Karpas-422 (cell line): ENCODE measurements around the gene SLC25A51. TPM values are rescaled to one million over a fixed set of nuclear protein-coding genes. Genes with fewer than 3 reads are reported as not detected.
A peak's percentile ranks its signal among the peaks of the same experiment; 100 is the strongest.

ENCODE experiments used
- DNase-seq: peaks from one replicate; pipeline ENCODE4 v3.0.0-alpha.2; 2015
- H2AFZ ChIP-seq: fragments of 200-600 bp; sonication (generic); 2 replicates; pipeline ENCODE4 v1.6.1; 2014; ENCODE audit warnings: antibody characterized with exemption, low read length, mixed read lengths
- H3K27ac ChIP-seq: fragments of 200-600 bp; sonication (generic); 2 replicates; pipeline ENCODE4 v1.5.1; 2014; ENCODE audit warnings: mild to moderate bottlenecking, low read length, moderate library complexity
- H3K27me3 ChIP-seq: fragments of 200-600 bp; sonication (generic); 2 replicates; pipeline ENCODE4 v1.6.1; 2014; ENCODE audit warnings: low read length, mixed read lengths
- H3K36me3 ChIP-seq: fragments of 200-600 bp; sonication (generic); 2 replicates; pipeline ENCODE4 v1.6.1; 2014; ENCODE audit warnings: low read length, mixed read lengths; ENCODE audit not compliant: insufficient read depth
- H3K4me1 ChIP-seq: fragments of 200-600 bp; sonication (generic); 2 replicates; pipeline ENCODE4 v1.6.1; 2014; ENCODE audit warnings: mild to moderate bottlenecking, low read length, mixed read lengths
- H3K4me2 ChIP-seq: fragments of 200-600 bp; sonication (generic); 2 replicates; pipeline ENCODE4 v1.6.1; 2014; ENCODE audit warnings: low read length, low read depth, mild to moderate bottlenecking; ENCODE audit not compliant: poor library complexity, severe bottlenecking
- H3K4me3 ChIP-seq: fragments of 200-600 bp; sonication (generic); 2 replicates; pipeline ENCODE4 v1.5.1; 2014; ENCODE audit warnings: mild to moderate bottlenecking, antibody characterized with exemption, low read length, mixed read lengths
- H3K79me2 ChIP-seq: fragments of 200-600 bp; sonication (generic); 2 replicates; pipeline ENCODE4 v1.6.1; 2014; ENCODE audit warnings: mild to moderate bottlenecking, low read length, mixed read lengths
- H3K9ac ChIP-seq: fragments of 200-600 bp; sonication (generic); 2 replicates; pipeline ENCODE4 v1.6.0; 2014; ENCODE audit warnings: low read length
- H3K9me2 ChIP-seq: fragments of 200-600 bp; sonication (generic), shearing (Covaris generic); replicated peaks from 2 replicates; pipeline ENCODE4 v1.6.0; 2014; ENCODE audit warnings: mild to moderate bottlenecking, low read length, moderate library complexity; ENCODE audit not compliant: insufficient read depth
- H3K9me3 ChIP-seq: fragments of 300-700, 200-600 bp; sonication (generic); 2 replicates; pipeline ENCODE4 v1.6.1; 2014; ENCODE audit warnings: low read length, mixed read lengths
- H4K20me1 ChIP-seq: fragments of 200-600 bp; sonication (generic); 2 replicates; pipeline ENCODE4 v1.6.1; 2014; ENCODE audit warnings: mild to moderate bottlenecking, antibody characterized with exemption, low read length, low read depth; ENCODE audit not compliant: insufficient read depth
- total RNA-seq: library from RNA; depleted of rRNA; stranded (reverse); fragments of >200 nt; shearing (Covaris generic); gene quantifications from 2 replicates; pipeline ENCODE4 v1.2.3, GENCODE V29; 2014; ENCODE audit warnings: low replicate concordance

The SLC25A51 gene
- total RNA-seq, 1 experiment from 2014 or later, result 44.2 TPM

DNA sequence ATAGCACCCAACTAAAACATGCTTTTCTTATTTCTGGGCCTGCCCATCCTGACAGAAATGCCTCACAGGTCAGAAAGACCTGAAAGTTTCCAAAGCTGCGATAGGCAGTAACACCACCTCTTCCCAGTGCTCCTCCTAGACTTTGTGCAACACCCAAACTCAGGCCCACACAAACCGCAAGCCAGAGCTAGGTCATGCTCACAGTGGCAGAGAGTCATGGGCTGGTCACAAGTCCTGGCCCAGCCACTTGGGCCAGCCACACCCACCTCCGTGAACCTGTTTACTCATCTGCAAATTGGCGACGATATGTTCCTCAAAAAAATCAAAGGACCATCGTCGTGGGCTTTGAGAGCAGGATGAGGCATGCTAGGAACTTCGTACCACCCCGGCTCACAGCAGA is 44.0 kb upstream of the SLC25A51 start:
- Histone ChIP-seq H3K27me3 (no peaks in the 10 kb centered on the region), H3K4me2 (no peak overlapping the region), H4K20me1 (peaks cover 20% of the 10 kb centered on the region; the same call in 1 of the 2 replicates), H3K9ac (no peak overlapping the region), H3K4me3 (no peak overlapping the region), H3K79me2 (no peaks in the 10 kb centered on the region), H3K4me1 (peaks cover 66% of the 10 kb centered on the region), H2AFZ (no peak overlapping the region), H3K27ac (0 out of 2 replicates have a peak overlapping the region, but pooled peaks have one; percentile 23), H3K36me3 (peaks cover 14% of the 10 kb centered on the region; the same call in 1 of the 2 replicates), H3K9me2 (no peaks in the 10 kb centered on the region), H3K9me3 (no peaks in the 10 kb centered on the region)
- DNase-seq, result no peak

DNA sequence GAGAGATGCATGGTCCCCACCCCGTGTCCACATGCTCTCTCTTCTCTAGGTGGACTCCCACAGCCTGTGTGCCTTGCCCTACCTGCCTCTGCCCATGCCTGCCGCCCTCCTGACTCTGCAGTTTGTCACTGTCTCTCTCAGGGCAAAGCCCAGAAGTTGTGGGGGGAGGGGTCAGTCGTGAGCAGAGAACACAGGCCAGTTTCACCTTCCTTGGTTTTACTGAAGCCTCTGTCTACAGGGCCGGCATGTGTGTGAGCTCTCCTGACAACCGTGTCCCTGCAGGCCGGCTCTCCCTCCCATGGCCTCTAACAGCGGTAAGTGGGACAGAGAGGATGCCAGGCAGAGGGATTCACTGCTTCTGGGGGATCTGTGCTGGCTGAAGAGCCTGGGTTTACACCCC is 43.5 kb upstream of the SLC25A51 start:
- H3K4me1 ChIP-seq, result peaks cover 68% of the 10 kb centered on the region
- H3K79me2 ChIP-seq, result no peaks in the 10 kb centered on the region
- peaks cover 14% of the 10 kb centered on the region; the same call in 1 of the 2 replicates for H3K36me3 ChIP-seq
- no peak for DNase-seq
- H3K4me2 ChIP-seq, result no peak overlapping the region
- peak overlapping the region; percentile 41; the same call in 1 of the 2 replicates for H3K9ac ChIP-seq
- no peaks in the 10 kb centered on the region for H3K9me3 ChIP-seq
- no peaks in the 10 kb centered on the region for H3K27me3 ChIP-seq
- H4K20me1 ChIP-seq, result peaks cover 20% of the 10 kb centered on the region; the same call in 1 of the 2 replicates
- no peak overlapping the region for H2AFZ ChIP-seq
- H3K9me2 ChIP-seq, result no peaks in the 10 kb centered on the region
- H3K27ac ChIP-seq, result peak overlapping the region; percentile 69
- no peak overlapping the region for H3K4me3 ChIP-seq

GRCh38 chr9:37946971-37947370 is 43.0 kb upstream of the SLC25A51 start:
- Histone ChIP-seq H3K27ac (peak overlapping the region; percentile 69), H3K4me3 (no peak overlapping the region), H3K79me2 (no peaks in the 10 kb centered on the region), H3K27me3 (no peaks in the 10 kb centered on the region), H3K36me3 (peaks cover 11% of the 10 kb centered on the region; the same call in 1 of the 2 replicates), H3K9ac (peak overlapping the region; percentile 41; the same call in 1 of the 2 replicates), H3K9me2 (no peaks in the 10 kb centered on the region), H2AFZ (no peak overlapping the region), H3K9me3 (no peaks in the 10 kb centered on the region), H4K20me1 (peaks cover 16% of the 10 kb centered on the region; the same call in 1 of the 2 replicates), H3K4me2 (no peak overlapping the region), H3K4me1 (peaks cover 68% of the 10 kb centered on the region)
- DNase-seq, result no peak

DNA sequence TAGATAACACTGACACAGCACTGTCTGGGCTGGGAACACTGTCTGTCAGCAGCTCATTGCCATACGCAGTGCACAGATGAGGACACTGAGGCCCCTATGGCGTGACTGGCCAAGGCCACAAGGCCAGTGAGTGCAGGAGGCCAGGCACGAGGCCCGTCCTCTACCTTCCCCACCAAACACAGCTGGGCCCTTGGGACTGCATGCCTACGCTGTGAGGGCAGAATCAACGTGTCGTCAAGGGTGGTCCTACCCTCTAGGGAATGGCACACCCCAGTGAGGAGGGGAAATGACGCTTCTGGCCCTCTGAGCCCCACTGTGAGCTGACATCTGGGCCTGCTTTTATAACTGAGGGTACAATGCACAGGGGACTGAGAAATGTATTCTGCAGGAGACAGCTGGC is 42.1 kb upstream of the SLC25A51 start:
- no peaks in the 10 kb centered on the region for H3K79me2 ChIP-seq
- peak overlapping the region; percentile 41 for H3K9ac ChIP-seq
- H3K9me3 ChIP-seq, result no peaks in the 10 kb centered on the region
- H3K4me1 ChIP-seq, result peaks cover 68% of the 10 kb centered on the region
- H2AFZ ChIP-seq, result no peak overlapping the region
- no peak for DNase-seq
- H3K9me2 ChIP-seq, result no peaks in the 10 kb centered on the region
- no peak overlapping the region for H3K4me2 ChIP-seq
- H3K27ac ChIP-seq, result peak overlapping the region; percentile 69
- H3K27me3 ChIP-seq, result no peaks in the 10 kb centered on the region
- H3K4me3 ChIP-seq, result no peak overlapping the region
- H3K36me3 ChIP-seq, result peaks cover 11% of the 10 kb centered on the region; the same call in 1 of the 2 replicates
- peaks cover 11% of the 10 kb centered on the region; the same call in 1 of the 2 replicates for H4K20me1 ChIP-seq

DNA sequence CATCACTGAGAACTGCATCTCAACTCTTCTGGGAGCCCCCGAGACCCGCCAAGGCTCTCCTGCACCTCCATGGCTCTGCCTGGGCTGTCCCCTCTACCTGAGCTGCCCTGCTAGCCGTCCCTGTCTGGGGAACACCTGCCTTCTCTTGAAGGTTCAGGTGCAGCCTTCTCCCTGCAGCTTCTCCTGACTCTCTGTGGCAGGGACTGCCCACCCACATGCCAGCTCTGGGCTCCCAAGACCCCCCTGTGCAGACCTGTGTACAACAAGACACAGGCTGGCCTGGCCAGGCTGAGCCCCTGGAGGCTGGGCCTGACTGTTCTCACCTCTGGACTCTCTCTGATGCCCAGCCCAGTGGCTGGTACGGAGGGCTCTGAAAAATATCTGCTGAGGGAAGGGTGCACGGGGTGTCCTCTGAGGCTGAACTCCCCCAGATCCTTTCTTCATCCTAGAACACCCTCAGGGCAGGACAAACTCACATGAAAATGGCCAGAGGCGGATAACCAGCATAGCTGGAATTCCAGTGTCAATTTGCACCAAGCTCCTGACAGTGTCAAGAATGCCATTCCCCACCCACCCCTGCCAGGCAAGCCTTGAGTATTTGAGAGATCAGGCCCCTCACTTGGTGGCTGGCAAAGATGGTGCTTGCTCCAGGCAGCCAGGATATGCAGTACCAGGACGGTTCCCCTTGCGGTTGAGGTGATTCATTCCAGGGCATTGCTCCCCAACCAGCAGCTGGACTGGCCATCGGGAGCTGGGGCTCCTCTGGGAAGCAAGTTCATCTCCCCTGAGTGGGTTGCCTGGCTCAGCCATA is 40.9 kb upstream of the SLC25A51 start:
- Histone ChIP-seq H3K4me2 (no peak overlapping the region), H3K4me1 (peaks cover 74% of the 10 kb centered on the region)

GRCh38 chr9:37944266-37944650 is 40.3 kb upstream of the SLC25A51 start:
- Histone ChIP-seq H3K4me2 (no peak overlapping the region), H3K4me1 (peaks cover 73% of the 10 kb centered on the region), H3K79me2 (no peaks in the 10 kb centered on the region), H3K36me3 (peaks cover 11% of the 10 kb centered on the region; the same call in 1 of the 2 replicates), H2AFZ (no peak overlapping the region), H3K9ac (no peak overlapping the region), H3K27ac (peak overlapping the region; percentile 16; the same call in 1 of the 2 replicates), H3K9me3 (no peaks in the 10 kb centered on the region), H4K20me1 (peaks cover 11% of the 10 kb centered on the region; the same call in 1 of the 2 replicates), H3K9me2 (no peaks in the 10 kb centered on the region), H3K4me3 (no peak overlapping the region), H3K27me3 (no peaks in the 10 kb centered on the region)
- DNase-seq, result no peak

More for the DNA sequence above, 40.9 kb upstream of the SLC25A51 start:
- peaks cover 11% of the 10 kb centered on the region; the same call in 1 of the 2 replicates for H3K36me3 ChIP-seq
- no peaks in the 10 kb centered on the region for H3K79me2 ChIP-seq
- no peak overlapping the region for H2AFZ ChIP-seq
- no peak for DNase-seq
- H3K4me3 ChIP-seq, result no peak overlapping the region
- H3K27ac ChIP-seq, result peak overlapping the region; percentile 69
- no peaks in the 10 kb centered on the region for H3K27me3 ChIP-seq
- no peaks in the 10 kb centered on the region for H3K9me3 ChIP-seq
- H3K9ac ChIP-seq, result no peak overlapping the region
- H3K9me2 ChIP-seq, result no peaks in the 10 kb centered on the region
- peaks cover 11% of the 10 kb centered on the region; the same call in 1 of the 2 replicates for H4K20me1 ChIP-seq

GRCh38 chr9:37943345-37944265 is 39.7 kb upstream of the SLC25A51 start:
- Histone ChIP-seq H2AFZ (no peak overlapping the region), H3K4me1 (peaks cover 69% of the 10 kb centered on the region), H3K9me2 (no peaks in the 10 kb centered on the region), H3K4me3 (no peak overlapping the region), H3K27me3 (no peaks in the 10 kb centered on the region), H3K36me3 (peaks cover 10% of the 10 kb centered on the region; the same call in 1 of the 2 replicates), H3K9me3 (no peaks in the 10 kb centered on the region), H3K9ac (no peak overlapping the region), H3K79me2 (no peaks in the 10 kb centered on the region), H3K4me2 (no peak overlapping the region), H4K20me1 (peaks cover 11% of the 10 kb centered on the region; the same call in 1 of the 2 replicates), H3K27ac (peak overlapping the region; percentile 22)
- no peak for DNase-seq
